ENCODE results near the gene D2HGDH.
A peak's percentile ranks its signal among the peaks of the same experiment; 100 is the strongest.
"Not testable (repeated sequence)": the region's sequence is repeated elsewhere in the genome, so short reads cannot be mapped to it uniquely, and the experiment has no call there.

Gene D2HGDH

GRCh38 chr2:241771286-241772062 is 37.0 kb downstream of the D2HGDH start:
- no peak for DNase-seq

- DNase-seq = no peak
These were observed 37.7 kb downstream of the D2HGDH start for GRCh38 chr2:241772063-241772499.

GRCh38 chr2:241773511-241774418 is 39.3 kb downstream of the D2HGDH start:
- no peak for DNase-seq

GRCh38 chr2:241774419-241775222 is 40.2 kb downstream of the D2HGDH start:
- no peak for DNase-seq

GRCh38 chr2:241775223-241776177 is 41.1 kb downstream of the D2HGDH start:
- DNase-seq = no peak

- no peak for DNase-seq
These were observed 42.1 kb downstream of the D2HGDH start, which contains the start of gene GAL3ST2 for GRCh38 chr2:241776336-241777169. GAL3ST2 (plus strand) TSS chr2:241776822; CDS start chr2:241776956, 134 bp downstream.

- no peak for DNase-seq
These were observed 42.8 kb downstream of the D2HGDH start for GRCh38 chr2:241777170-241777685.

- peak; percentile 22 for DNase-seq
These were observed 43.5 kb downstream of the D2HGDH start for GRCh38 chr2:241777686-241778627.

- DNase-seq = no peak
These were observed 46.6 kb downstream of the D2HGDH start for GRCh38 chr2:241780939-241781569.

GRCh38 chr2:241782053-241782452 is 47.6 kb downstream of the D2HGDH start:
- not testable (repeated sequence) for DNase-seq

- DNase-seq = no peak
These were observed 53.7 kb downstream of the D2HGDH start for GRCh38 chr2:241788135-241788534.

GRCh38 chr2:241788572-241788971 is 54.1 kb downstream of the D2HGDH start:
- DNase-seq = peak; percentile 59

- not testable (repeated sequence) for DNase-seq
These were observed 57.0 kb downstream of the D2HGDH start for GRCh38 chr2:241791385-241791784.

- no peak for DNase-seq
These were observed 59.0 kb downstream of the D2HGDH start for GRCh38 chr2:241793385-241793784.

- DNase-seq = no peak
These were observed 59.9 kb downstream of the D2HGDH start for GRCh38 chr2:241794250-241794823.

GRCh38 chr2:241795021-241795999 is 60.9 kb downstream of the D2HGDH start:
- DNase-seq = no peak

- DNase-seq = no peak
These were observed 61.8 kb downstream of the D2HGDH start for GRCh38 chr2:241796209-241796608.

Data from stimulated activated CD8-positive, alpha-beta memory T cell treated with anti-CD3 and anti-CD28 coated beads, Interleukin-4, amount 100 ng/mL, for 48 hours (primary cell).